Measurements from ENCODE around the gene KYNU. TPM values are rescaled to one million over a fixed set of nuclear protein-coding genes. Genes with fewer than 3 reads are reported as not detected.

The KYNU gene
- total and polyA plus RNA-seq, 9 of the 15 experiments (the other 6 are each of a cell fraction or from before 2014, with no cell fraction given): 2.6 to 11.6 (median 7.2) TPM

DNA sequence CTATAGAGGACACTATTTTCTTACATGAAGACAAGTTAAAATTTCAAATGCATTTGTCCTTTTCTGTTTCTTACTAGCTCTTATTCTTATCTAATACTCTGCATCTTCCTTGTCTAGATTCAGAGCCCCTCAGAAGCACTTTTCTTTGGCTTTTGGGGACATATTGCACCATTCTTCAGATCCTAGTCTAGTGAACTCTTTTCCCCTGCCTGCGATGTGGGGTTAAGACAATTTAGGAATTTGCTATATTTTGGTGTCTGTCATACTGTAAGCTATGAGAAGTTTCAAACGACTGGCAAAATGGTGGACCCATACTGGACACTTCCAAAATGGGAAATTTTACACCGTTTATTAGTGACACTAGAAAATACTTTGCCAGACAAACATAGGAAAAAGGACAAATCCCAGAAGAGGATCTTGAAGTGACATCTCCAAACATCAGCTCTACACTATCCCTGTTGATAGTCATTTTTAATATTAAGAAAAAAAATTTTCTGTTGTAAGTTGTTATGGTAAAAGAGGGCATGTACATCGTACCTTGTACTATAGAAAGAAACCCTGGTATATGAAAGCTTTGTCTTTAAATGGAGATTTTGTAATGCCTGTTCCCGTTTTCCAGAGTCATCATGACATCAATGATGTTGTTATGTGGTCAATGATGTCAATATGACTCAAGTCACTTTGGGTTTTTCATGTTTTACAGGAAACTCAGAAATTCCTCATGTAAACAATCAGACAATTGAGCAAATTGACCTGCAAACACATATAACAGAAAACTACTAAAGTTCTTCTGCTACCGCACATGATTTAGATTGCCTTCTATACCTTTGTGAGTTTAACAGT is 4.4 kb upstream of the KYNU start:
- no peaks in the 10 kb centered on the region for H3K9me3 ChIP-seq (replicated peaks; ENCODE audit: control insufficient read depth, insufficient read depth, low read depth, low read length)
- FAIRE-seq (no peak), ATAC-seq (no peak), DNase-seq (ENCODE audit: extremely low read depth in 1 of 4, low spot score in 3 of 4) (no peak)
- intact Hi-C loops (cut with micrococcal nuclease): no loop called here
- no peaks in the 10 kb centered on the region for H3K9me1 ChIP-seq (ENCODE audit: control insufficient read depth, insufficient read depth, low read length)
- H3K4me1 ChIP-seq (replicated peaks in 1 of 2; ENCODE audit: control insufficient read depth in 2 of 2, insufficient read depth in 2 of 2, low read length in 2 of 2): no peaks in the 10 kb centered on the region
- no peaks in the 10 kb centered on the region for H3K36me3 ChIP-seq (ENCODE audit: control insufficient read depth, insufficient read depth, low read length)
- in situ Hi-C loops (cut with MboI): no loop called here
- H3K4me3 ChIP-seq: no peak overlapping the region
- POLR2A ChIA-PET: no interaction called here
- no peaks in the 10 kb centered on the region for H3K79me2 ChIP-seq (ENCODE audit: control insufficient read depth, insufficient read depth, low read length)
- BruUV-seq (replicated peaks): no TSS peak
- no peak overlapping the region for H3K9ac ChIP-seq (ENCODE audit: insufficient read depth in 1 of 2, low read depth in 2 of 2, low read length in 2 of 2)
- no peak overlapping the region for H3K4me2 ChIP-seq (ENCODE audit: insufficient read depth, low read length)
- 4% methylated on average over 6 of the region's 6 CpGs for WGBS (ENCODE audit: insufficient coverage, low coverage, missing lambda C conversion rate)
- H3K27me3 ChIP-seq (ENCODE audit: control insufficient read depth in 2 of 2, insufficient read depth in 2 of 2, low read length in 2 of 2): no peaks in the 10 kb centered on the region
- 0 out of 2 replicates have a peak overlapping the region, but pooled peaks have one; percentile 14 for H2AFZ ChIP-seq (ENCODE audit: low read depth, low read length)
- no peaks in the 10 kb centered on the region for H4K20me1 ChIP-seq (replicated peaks; ENCODE audit: control insufficient read depth, insufficient read depth, low read length)
- CTCF ChIA-PET (ENCODE audit: low intra/inter-chr PET ratio): no interaction called here
- peak overlapping the region; percentile 37 for H3K27ac ChIP-seq (ENCODE audit: extremely low read depth, low read depth, low read length)
- TF ChIP-seq KLF1 (tag; IDR thresholded peaks at IDR 0.05): no peak
- TF ChIP-seq FOSL1 (tag; conservative IDR thresholded peaks at IDR 0.05): peak; percentile 77
- no peak for TF ChIP-seq RBM17 (IDR thresholded peaks at IDR 0.05; ENCODE audit: borderline replicate concordance, low read depth, low read length)
- no peak for TF ChIP-seq RBFOX2 (IDR thresholded peaks at IDR 0.05; ENCODE audit: low read depth, low read length)
- no peak for TF ChIP-seq PHF8 (IDR thresholded peaks at IDR 0.05; ENCODE audit: borderline replicate concordance, low read length)
- TF ChIP-seq ARHGAP35 (IDR thresholded peaks at IDR 0.05; ENCODE audit: partially characterized antibody): no peak
- peak; percentile 61 for TF ChIP-seq CREM (IDR thresholded peaks at IDR 0.05; ENCODE audit: low read depth)
- TF ChIP-seq HMGN3 (IDR thresholded peaks at IDR 0.05; ENCODE audit: borderline replicate concordance, extremely low read depth, insufficient read length, low read depth, low read length): no peak
- no peak for TF ChIP-seq PHB (CRISPR knock-in tag; IDR thresholded peaks at IDR 0.05)
- TF ChIP-seq ZNF395 (CRISPR knock-in tag; IDR thresholded peaks at IDR 0.05): 0 out of 2 replicates have a peak, but pooled peaks have one; percentile 27
- TF ChIP-seq NFE2 (IDR thresholded peaks at IDR 0.05; ENCODE audit: low read depth): peak; percentile 49
- no peak for TF ChIP-seq NCOR1 (IDR thresholded peaks at IDR 0.05)
- TF ChIP-seq, protein P1, sequence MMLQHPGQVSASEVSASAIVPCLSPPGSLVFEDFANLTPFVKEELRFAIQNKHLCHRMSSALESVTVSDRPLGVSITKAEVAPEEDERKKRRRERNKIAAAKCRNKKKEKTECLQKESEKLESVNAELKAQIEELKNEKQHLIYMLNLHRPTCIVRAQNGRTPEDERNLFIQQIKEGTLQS (IDR thresholded peaks at IDR 0.05): peak; percentile 32; the same call in 1 of the 2 replicates
- TF ChIP-seq, protein P1 (CRISPR knock-in tag; conservative IDR thresholded peaks at IDR 0.05): no peak
- no peak for TF ChIP-seq ZBTB11 (CRISPR knock-in tag; IDR thresholded peaks at IDR 0.05)
- TF ChIP-seq PHF21A (IDR thresholded peaks at IDR 0.05; ENCODE audit: borderline replicate concordance, low read depth): no peak

All from K562 (cell line).